ENCODE measurements around the gene RPL22. TPM values are rescaled to one million over a fixed set of nuclear protein-coding genes. Genes with fewer than 3 reads are reported as not detected.

The RPL22 gene
- total RNA-seq, 3 donors from 2014 or later, result 349 to 387 (median 350) TPM

DNA sequence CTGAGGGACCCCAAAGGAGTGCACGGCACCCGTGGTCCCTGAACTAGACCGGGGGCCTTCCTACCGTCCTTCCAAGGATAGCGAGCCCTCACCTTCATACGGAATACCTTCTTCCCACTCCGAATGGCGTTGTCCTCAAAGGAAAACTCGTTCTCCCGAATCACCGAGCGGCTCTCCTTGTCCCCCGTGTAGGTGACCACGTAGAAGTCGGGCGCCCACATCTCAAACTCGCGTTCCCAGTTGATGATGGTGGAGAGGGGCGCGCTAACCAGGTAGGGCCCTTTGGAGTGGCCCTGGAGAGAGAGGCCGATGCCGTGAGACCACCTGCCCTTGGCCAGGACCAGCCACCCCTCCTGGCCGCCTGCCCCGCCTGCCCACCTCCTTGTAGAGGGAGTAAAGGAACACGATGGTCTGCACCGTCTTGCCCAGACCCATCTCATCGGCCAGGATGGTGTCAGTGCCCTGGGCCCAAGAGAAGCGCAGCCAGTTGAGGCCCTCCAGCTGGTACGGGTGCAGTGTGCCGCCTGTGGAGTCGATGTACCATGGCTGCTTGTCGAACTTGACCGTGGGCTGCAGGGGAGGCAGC, 57.3 kb downstream of the RPL22 start:
- Histone ChIP-seq H3K36me3 (ENCODE audit: low read depth) (no peaks in the 10 kb centered on the region), H3K4me1 (ENCODE audit: low read depth) (no peaks in the 10 kb centered on the region), H3K4me3 (no peak overlapping the region), H3K9me3 (no peaks in the 10 kb centered on the region)
- peak in 1 of 3 donors; percentile 35 for DNase-seq
- no peak for TF ChIP-seq CTCF (IDR thresholded peaks at IDR 0.05)
- no peak for ATAC-seq
- intact Hi-C loops (cut with DNase I, micrococcal nuclease), result no loop called here

DNA sequence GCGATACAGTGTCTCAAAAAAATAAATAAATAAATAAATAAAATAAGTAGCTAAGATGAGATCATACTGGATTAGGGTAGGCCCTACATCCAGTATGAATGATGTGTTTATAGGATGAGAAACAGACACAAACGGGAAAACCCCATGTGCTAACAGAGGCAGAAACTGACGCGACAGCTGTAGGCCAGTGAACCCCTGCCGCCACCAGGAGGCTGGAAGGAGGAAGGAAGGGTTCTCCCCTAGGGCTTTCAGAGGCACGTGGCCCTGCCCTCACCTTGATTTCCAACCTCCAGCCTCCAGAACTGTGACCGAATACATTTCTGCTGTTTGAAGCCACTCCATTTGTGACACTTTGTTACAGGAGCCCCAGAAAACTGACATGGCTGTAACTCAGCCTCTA, 57.8 kb downstream of the RPL22 start:
- no peak for TF ChIP-seq CTCF (IDR thresholded peaks at IDR 0.05)
- Histone ChIP-seq H3K9me3 (no peaks in the 10 kb centered on the region), H3K36me3 (ENCODE audit: low read depth) (no peaks in the 10 kb centered on the region), H3K4me1 (ENCODE audit: low read depth) (no peaks in the 10 kb centered on the region), H3K4me3 (no peak overlapping the region)
- DNase-seq, result peak in 1 of 3 donors; percentile 25
- peak; percentile 47 for ATAC-seq
- intact Hi-C loops (cut with DNase I, micrococcal nuclease), result no loop called here

DNA sequence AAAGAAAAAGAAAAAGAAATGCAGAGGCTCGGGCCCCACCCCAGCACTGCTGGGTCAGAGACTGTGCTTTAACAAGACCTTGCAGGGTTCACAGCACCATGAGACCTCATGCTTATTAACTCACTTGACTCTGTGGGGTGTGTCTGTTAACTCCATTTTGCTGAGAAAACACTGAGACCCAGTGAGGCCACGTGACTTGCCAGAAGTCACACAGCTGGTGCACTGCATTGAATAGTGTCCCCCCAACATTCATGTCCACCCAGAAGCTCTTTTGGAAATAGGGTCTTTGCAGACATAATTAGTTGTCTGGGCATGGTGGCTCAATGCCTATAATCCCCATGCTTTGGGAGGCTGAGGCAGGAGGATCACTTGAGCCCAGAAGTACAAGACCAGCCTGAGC, 59.0 kb downstream of the RPL22 start:
- Histone ChIP-seq H3K36me3 (ENCODE audit: low read depth) (no peaks in the 10 kb centered on the region), H3K9me3 (no peaks in the 10 kb centered on the region), H3K4me1 (ENCODE audit: low read depth) (no peaks in the 10 kb centered on the region), H3K4me3 (no peak overlapping the region)
- ATAC-seq, result no peak
- intact Hi-C loops (cut with DNase I, micrococcal nuclease), result no loop called here
- no peak for TF ChIP-seq CTCF (IDR thresholded peaks at IDR 0.05)
- peak in 1 of 3 donors; percentile 4 for DNase-seq

GRCh38 chr1:6137758-6138157, 61.6 kb downstream of the RPL22 start:
- no peak overlapping the region for H3K4me3 ChIP-seq
- H3K36me3 ChIP-seq (ENCODE audit: low read depth), result no peaks in the 10 kb centered on the region
- intact Hi-C loops (cut with DNase I, micrococcal nuclease), result no loop called here
- ATAC-seq (no peak), DNase-seq (peak in 1 of 3 donors; percentile 15)
- TF ChIP-seq CTCF (IDR thresholded peaks at IDR 0.05), result no peak
- H3K9me3 ChIP-seq, result no peaks in the 10 kb centered on the region
- no peaks in the 10 kb centered on the region for H3K4me1 ChIP-seq (ENCODE audit: low read depth)

DNA sequence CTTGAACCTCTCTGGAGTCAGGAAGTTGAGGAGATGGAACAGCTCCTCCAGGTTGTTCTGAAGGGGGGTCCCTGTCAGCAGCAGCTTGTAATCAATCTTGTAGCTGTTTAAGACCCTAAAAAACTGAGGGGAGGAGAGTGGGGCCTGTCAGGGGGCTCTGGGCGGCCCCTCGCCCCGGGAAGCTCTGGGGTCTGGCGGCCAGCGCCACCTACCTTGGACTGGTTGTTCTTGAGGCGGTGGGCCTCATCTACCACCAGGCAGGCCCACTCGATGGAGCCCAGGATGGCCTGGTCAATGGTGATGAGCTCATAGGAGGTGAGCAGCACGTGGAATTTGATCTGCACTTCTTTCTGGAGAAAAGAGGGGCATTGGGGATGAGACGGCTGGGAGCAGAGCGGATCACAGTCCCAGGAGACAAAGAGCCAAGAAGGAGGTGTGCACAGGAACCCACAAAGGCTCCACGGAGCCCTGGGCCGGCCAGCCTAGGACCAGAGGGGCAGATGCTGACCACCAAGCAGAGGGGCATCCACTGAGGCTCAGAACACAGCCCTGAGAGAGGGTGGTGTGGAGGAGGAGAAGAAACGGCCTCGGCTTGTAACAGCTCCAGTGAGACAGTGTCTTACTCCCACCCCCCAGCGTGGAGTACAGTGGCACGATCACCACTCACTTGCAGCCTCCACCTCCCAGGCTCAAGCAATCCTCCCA, 62.7 kb downstream of the RPL22 start:
- Histone ChIP-seq H3K36me3 (ENCODE audit: low read depth) (no peaks in the 10 kb centered on the region), H3K9me3 (no peaks in the 10 kb centered on the region), H3K4me1 (ENCODE audit: low read depth) (no peaks in the 10 kb centered on the region), H3K4me3 (no peak overlapping the region)
- ATAC-seq (no peak), DNase-seq (peak in 1 of 3 donors; percentile 20)
- intact Hi-C loops (cut with DNase I, micrococcal nuclease), result no loop called here
- TF ChIP-seq CTCF (IDR thresholded peaks at IDR 0.05), result no peak

Other genes with a start within 250 kb of the RPL22 start
- gene NPHP4, start 207.2 kb downstream of the RPL22 start, total RNA-seq, result 10 to 100 TPM in 2 of 3 donors, 1 to 10 TPM in 1; 7.5 to 12.2 (median 10.3) TPM
- 10 to 100 TPM in 2 of 3 donors, 1 to 10 TPM in 1; 6.9 to 15.7 (median 11.8) TPM for gene KCNAB2, start 153.7 kb downstream of the RPL22 start, total RNA-seq
- gene CHD5, start 19.3 kb downstream of the RPL22 start, total RNA-seq, result 1 to 10 TPM in 1 of 3 donors, under 1 TPM in 2; 0.17 to 2.1 (median 0.22) TPM
- gene RNF207, start 6.5 kb upstream of the RPL22 start, total RNA-seq, result 10 to 100 TPM; 35.4 to 63.9 (median 35.9) TPM
- gene ICMT, start 36.4 kb upstream of the RPL22 start, total RNA-seq, result 10 to 100 TPM; 50.4 to 72.3 (median 55.8) TPM
- gene HES3, start 44.6 kb upstream of the RPL22 start, total RNA-seq, result not detected
- 10 to 100 TPM; 20.2 to 28.3 (median 20.4) TPM for gene GPR153, start 61.5 kb upstream of the RPL22 start, total RNA-seq
- gene ACOT7, start 194.2 kb upstream of the RPL22 start, total RNA-seq, result 10 to 100 TPM; 37.9 to 60.1 (median 42.7) TPM
- gene HES2, start 220.3 kb upstream of the RPL22 start, total RNA-seq, result 10 to 100 TPM in 2 of 3 donors, 1 to 10 TPM in 1; 8.6 to 23.0 (median 22.4) TPM
- 100 to 1,000 TPM in 2 of 3 donors, 10 to 100 TPM in 1; 65.7 to 137 (median 124) TPM for gene ESPN, start 225.2 kb upstream of the RPL22 start, total RNA-seq